ENCODE results near the gene PCDHB6. TPM values are rescaled to one million over a fixed set of nuclear protein-coding genes. Genes with fewer than 3 reads are reported as not detected.
"Not testable (repeated sequence)": the region's sequence is repeated elsewhere in the genome, so short reads cannot be mapped to it uniquely, and the experiment has no call there.

Gene PCDHB6
- total RNA-seq, 2 experiments from 2014 or later, result not detected

DNA sequence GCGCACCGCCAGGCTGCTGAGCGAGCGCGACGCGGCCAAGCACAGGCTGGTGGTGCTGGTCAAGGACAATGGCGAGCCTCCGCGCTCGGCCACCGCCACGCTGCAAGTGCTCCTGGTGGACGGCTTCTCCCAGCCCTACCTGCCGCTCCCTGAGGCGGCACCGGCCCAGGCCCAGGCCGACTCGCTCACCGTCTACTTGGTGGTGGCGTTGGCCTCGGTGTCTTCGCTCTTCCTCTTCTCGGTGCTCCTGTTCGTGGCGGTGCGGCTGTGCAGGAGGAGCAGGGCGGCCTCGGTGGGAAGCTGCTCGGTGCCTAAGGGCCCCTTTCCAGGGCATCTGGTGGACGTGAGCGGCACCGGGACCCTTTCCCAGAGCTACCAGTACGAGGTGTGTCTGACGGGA lies 51.8 kb downstream of the PCDHB6 start:
- H3K27me3 Mint-ChIP-seq, H3K4me1 Mint-ChIP-seq, H3K4me3 Mint-ChIP-seq, H3K27ac Mint-ChIP-seq, ATAC-seq, CTCF ChIA-PET, DNase-seq, H3K36me3 Mint-ChIP-seq: not testable (repeated sequence)
- peaks cover 11% of the 10 kb centered on the region for H3K9me3 Mint-ChIP-seq (ENCODE audit: low read depth)

Other genes with a start within 250 kb of the PCDHB6 start
- gene PCDHAC1, start 223.8 kb upstream of the PCDHB6 start, total RNA-seq, result not detected
- not detected for gene PCDHAC2, start 183.6 kb upstream of the PCDHB6 start, total RNA-seq
- gene PCDHB1, start 98.7 kb upstream of the PCDHB6 start, total RNA-seq, result not detected
- not detected for gene PCDHB2, start 55.4 kb upstream of the PCDHB6 start, total RNA-seq
- gene PCDHB3, start 49.6 kb upstream of the PCDHB6 start, total RNA-seq, result not detected
- not detected for gene PCDHB4, start 28.2 kb upstream of the PCDHB6 start, total RNA-seq
- not detected for gene PCDHB5, start 14.9 kb upstream of the PCDHB6 start, total RNA-seq
- gene PCDHB7, start 22.6 kb downstream of the PCDHB6 start, total RNA-seq, result not detected
- not detected for gene PCDHB8, start 27.7 kb downstream of the PCDHB6 start, total RNA-seq
- not detected for gene PCDHB16, start 32.3 kb downstream of the PCDHB6 start, total RNA-seq
- gene PCDHB9, start 37.1 kb downstream of the PCDHB6 start, total RNA-seq, result not detected
- not detected for gene PCDHB10, start 42.3 kb downstream of the PCDHB6 start, total RNA-seq
- not detected for gene PCDHB11, start 49.6 kb downstream of the PCDHB6 start, total RNA-seq
- not detected for gene PCDHB12, start 58.7 kb downstream of the PCDHB6 start, total RNA-seq
- gene PCDHB13, start 63.9 kb downstream of the PCDHB6 start, total RNA-seq, result not detected
- gene PCDHB14, start 73.3 kb downstream of the PCDHB6 start, total RNA-seq, result not detected
- gene PCDHB15, start 95.3 kb downstream of the PCDHB6 start, total RNA-seq, result not detected
- 1 to 10 TPM in 1 of 2 experiments, under 1 TPM in 1; 0.56 to 1.1 TPM for gene SLC25A2, start 154.0 kb downstream of the PCDHB6 start, total RNA-seq
- gene TAF7, start 170.7 kb downstream of the PCDHB6 start, total RNA-seq, result 10 to 100 TPM; 57.3 to 64.6 TPM
- gene PCDHGA1, start 180.5 kb downstream of the PCDHB6 start, total RNA-seq, result not detected
- gene PCDHGA2, start 188.7 kb downstream of the PCDHB6 start, total RNA-seq, result not detected
- under 1 TPM in 1 of 2 experiments, not detected in 1; 0.15 TPM for gene PCDHGA3, start 193.8 kb downstream of the PCDHB6 start, total RNA-seq
- gene PCDHGB1, start 200.0 kb downstream of the PCDHB6 start, total RNA-seq, result not detected
- under 1 TPM in 1 of 2 experiments, not detected in 1; 0.20 TPM for gene PCDHGA4, start 205.0 kb downstream of the PCDHB6 start, total RNA-seq
- under 1 TPM; 0.12 to 0.67 TPM for gene PCDHGB2, start 209.9 kb downstream of the PCDHB6 start, total RNA-seq
- under 1 TPM; 0.09 to 0.12 TPM for gene PCDHGA5, start 214.1 kb downstream of the PCDHB6 start, total RNA-seq
- gene PCDHGB3, start 220.2 kb downstream of the PCDHB6 start, total RNA-seq, result under 1 TPM; 0.09 to 0.41 TPM
- under 1 TPM; 0.16 to 0.20 TPM for gene PCDHGA6, start 223.8 kb downstream of the PCDHB6 start, total RNA-seq
- gene PCDHGA7, start 232.7 kb downstream of the PCDHB6 start, total RNA-seq, result under 1 TPM in 1 of 2 experiments, not detected in 1; 0.07 TPM
- under 1 TPM; 0.07 to 0.09 TPM for gene PCDHGB4, start 237.6 kb downstream of the PCDHB6 start, total RNA-seq
- gene PCDHGA8, start 242.6 kb downstream of the PCDHB6 start, total RNA-seq, result not detected
- gene PCDHGB5, start 247.9 kb downstream of the PCDHB6 start, total RNA-seq, result not detected

Measured in activated CD8-positive, alpha-beta memory T cell treated with anti-CD3 and anti-CD28 coated beads, Interleukin-2, amount 10 ng/mL, durations not matched to agents 7 days and 5 days (primary cell).